Measurements from ENCODE around the gene KLHL29. TPM values are rescaled to one million over a fixed set of nuclear protein-coding genes. Genes with fewer than 3 reads are reported as not detected.

KLHL29 gene
- total RNA-seq, 1 donor from 2014 or later = 12.2 TPM

DNA sequence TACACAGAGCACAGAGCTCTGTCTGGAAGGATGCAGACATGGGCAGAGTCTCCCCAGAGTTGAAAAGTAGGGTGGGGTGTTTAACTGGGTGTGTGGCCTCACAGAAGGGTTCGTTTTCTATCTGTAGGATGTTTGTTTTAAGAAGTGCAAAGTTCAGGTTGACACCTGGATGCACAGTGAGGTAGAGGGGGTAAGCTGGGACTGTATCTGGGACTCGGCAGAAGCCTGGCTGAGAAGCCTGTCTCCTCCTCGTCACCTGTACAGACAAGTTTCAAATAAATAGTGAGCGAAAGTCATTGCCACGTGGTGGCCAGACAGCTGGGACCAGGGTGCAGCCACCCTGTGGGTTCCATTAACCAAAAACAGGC, 145.9 kb downstream of the KLHL29 start:
- no peak for DNase-seq (ENCODE audit: low read depth)

DNA sequence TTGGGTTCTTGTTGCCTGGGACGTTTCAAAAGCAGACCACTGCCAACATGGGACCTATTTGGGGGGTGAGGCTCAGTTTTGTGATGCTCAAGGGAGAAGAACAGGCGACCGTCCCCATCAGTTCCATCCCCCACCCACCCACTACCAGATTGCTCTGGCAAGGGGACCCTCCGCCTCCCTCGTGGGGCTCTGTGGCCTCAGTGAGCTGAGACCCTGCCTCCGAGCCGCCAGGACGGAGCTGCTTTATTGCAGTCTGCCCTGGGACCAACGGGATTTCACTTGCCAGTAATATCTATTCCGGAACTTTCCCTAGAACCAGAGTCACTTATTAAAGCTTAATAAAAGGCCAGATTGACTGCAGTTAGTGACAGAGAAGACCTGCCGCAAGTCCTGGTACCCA, 146.3 kb downstream of the KLHL29 start:
- DNase-seq (ENCODE audit: low read depth) = no peak

DNA sequence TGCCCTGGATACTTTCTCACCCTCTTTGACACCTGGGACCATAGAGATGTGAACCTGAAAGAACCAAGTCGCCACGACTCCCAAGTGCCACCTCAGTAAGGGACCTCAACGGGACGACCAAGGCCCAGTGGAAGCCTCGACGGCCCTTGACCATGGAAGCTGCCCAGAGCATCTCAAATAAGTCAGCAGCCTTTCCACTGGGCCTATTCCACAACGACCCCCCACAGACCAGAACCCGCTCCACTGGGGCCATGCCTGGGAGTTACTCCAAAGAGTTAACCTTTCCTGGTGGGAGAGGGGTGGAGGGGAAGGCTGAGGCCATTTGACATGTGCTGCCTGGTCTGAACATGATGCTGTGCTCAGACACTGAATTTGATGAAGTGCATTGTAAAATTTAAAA, 146.9 kb downstream of the KLHL29 start:
- DNase-seq (ENCODE audit: low read depth) = no peak

DNA sequence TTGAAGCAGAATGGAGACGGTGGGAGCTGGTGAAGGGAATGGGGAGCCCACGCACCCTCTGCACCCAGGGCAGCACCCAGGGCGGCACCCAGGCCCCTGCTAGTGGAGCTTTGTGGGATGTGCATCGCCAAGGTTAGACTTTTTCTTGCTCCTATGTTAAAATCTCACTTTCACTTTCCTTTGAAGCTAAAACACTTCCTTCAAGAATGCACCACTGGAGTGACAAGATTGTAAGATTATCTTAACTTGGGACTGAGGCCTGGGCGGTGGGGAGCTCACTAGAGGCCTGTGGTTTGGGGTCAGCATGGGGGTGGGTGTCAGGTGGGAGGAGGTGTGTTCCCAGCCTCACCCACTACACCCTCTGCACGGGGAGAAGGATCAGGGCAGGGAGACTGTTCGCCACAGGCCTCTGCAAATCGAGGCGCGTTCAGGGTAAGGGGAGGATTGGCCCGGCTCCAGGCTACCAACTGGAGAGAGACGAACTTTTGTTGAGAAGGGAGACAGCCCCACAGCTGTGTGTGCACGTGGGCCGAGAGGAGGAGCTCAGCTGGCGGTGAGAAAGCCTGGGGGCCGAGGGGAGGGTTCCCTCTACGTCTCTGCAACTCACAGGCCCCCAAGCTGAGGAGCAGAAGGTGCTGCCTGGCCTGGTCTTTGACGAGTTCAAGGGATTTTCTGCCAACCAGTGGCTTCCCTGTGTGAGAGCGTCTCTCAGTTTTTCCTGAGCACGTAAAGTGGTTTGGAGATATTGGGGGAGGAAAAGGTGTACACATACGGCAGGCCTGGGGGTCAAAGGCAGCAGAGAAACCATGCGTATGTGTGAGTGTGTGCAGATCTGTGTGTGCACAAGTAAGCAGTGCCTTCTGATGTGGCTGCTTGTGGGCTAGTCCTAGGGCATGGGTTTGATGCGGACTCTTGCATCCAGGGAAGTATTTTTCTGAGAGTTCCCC, 147.7 kb downstream of the KLHL29 start:
- no peak for DNase-seq (ENCODE audit: low read depth)

DNA sequence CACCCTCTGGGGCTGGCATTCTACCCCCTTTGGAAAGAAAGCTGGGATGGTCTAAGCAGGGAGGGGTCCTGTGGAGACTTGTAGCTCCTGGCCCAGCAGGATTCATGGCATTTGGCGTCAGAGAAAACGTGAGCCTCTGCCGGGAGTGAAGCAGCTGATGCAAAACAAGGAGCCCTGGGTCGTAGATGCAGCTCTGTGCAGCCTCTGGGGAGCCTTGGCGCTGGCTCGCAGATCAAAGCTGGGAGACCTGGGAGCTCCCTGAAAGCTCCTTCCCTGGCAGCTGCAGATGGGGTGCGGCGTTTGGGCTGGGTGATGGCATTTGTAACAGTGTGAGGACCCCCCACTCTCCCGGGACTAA, 148.3 kb downstream of the KLHL29 start:
- no peak for DNase-seq (ENCODE audit: low read depth)

DNA sequence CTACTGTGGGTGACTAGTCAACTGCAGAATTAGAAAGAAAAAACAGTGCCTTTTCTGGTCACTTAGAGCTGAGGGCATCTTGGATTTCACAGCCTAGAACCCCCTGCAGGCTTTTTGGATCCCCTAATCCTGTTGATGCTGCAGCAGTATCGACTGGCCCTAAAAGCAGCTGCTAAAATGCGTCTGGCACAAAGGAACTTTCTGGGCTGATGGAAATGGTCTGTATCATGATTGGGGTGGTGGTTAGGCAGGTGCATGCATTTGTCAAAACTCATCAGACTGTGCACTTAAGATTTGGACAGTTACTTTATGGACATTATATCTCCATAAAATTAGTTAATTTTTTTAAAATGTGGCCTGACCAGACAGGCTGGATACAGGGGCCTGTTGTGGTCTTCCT, 149.8 kb downstream of the KLHL29 start:
- no peak for DNase-seq (ENCODE audit: low read depth)

DNA sequence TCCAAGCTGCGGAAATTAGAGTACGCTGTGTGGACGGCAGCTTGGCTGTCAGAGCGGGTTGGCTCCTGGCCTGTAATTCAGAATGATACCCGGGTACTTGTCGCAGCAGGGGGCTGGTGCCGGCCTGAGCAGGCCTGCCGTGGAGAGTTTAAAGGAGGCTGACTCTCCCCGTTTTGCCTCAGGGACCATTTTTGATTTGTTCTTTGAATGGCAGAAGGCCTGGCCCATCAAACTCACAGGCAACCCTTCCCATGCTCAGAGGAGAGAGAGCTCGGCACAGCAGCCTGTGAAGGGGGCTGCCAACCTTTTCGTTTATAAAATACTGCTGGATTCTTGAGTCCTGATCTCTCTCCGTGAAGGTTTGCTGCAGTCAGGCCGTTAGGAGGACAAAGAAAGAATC, 151.3 kb downstream of the KLHL29 start:
- no peak for DNase-seq (ENCODE audit: low read depth)

DNA sequence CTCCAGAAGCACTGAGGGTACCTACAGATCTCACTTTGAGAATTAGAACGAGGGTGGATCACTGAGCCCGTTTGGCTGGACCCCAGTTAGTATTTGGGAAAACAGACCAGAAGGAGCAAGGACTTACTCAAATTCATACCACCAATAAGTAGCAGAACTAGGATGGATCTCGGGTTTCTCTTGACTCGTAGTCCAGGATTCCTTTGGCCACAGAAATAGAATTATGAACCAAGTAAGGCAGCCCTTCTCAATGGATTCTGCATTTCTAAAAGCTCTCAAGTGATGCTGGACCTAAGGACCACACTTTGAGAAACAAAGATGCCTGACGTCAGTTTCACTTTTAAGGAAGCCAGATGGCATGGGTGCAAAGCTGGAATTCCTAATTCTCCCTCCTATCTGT, 153.0 kb downstream of the KLHL29 start:
- no peak for DNase-seq (ENCODE audit: low read depth)

DNA sequence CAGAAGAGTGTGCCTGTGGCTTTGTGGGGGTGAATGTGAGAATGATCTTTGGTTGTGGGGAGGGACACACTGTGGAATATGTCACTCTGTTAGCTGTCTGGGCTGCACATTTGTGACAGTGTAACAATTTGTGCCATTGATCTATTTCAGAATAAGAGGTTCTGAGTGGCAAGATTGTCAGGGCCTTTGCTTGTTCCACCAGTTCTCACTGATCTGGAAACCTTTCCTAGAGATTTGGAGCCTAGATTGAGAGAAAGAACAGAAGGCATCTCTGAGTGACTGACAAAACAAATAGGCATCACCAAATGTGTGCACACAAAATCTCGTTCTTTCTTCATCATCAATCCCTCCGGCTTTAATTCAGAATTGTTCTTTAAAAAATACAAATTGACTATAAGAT, 153.6 kb downstream of the KLHL29 start:
- DNase-seq (ENCODE audit: low read depth) = no peak

DNA sequence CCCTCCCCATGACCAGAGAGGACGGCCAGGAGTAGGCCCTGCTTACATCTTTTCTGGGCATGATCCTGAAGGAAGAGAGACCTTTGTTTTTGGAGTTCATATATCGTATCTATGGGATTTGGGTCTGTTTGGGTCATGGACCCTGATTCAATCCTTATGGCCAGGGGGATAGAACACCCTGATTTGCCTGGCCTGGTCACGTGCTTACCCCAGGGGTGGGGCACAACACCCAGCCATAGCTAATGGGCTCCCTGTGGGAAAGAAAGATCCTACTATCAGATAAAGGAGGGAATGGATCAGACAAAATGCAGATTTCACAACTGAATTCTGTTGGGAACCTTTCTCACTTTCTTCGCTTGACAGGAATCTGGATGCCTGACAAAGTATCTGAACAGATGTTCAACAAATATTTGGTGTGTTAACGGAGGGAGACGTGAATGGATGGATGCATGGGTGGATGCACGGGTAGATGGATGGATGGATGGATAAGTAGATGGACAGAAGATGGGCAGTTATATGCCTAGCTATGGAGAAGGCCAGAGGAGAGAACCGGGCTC, 155.9 kb downstream of the KLHL29 start:
- DNase-seq (ENCODE audit: low read depth) = no peak

DNA sequence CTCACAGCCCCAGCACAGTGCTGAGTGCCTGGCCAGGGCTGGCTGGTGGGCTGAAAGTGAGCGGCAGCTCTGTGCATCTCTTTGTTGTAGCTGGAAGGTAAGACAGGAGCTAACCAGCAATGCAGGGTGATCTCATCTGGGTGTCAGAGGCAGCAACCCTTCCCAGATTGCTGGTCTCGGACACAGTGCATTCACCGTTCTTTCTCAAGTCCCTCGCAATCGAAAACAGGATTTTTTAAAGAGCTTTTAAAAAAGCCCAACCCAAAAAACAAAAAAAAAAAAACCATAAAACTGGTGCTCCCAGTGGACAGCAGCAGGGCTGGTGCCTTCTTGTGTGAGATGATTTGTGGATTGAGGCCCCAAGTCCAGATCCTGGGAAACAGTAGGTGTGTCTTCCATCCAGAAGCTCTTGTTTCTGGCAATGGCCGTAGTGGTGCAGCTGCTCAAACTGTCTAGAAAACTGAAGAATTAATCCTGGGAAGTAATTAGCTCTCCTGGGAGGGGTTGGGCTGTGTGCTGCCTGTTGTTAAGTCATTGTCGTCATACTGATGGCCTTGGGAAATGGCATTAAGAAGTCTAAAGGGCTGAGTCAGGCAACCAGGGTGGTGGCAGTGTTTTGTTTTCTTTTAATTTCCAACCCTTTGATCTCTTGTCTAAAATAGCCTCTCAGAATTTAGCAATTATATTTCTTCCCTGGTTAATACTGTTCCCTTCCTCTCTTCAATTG, 156.7 kb downstream of the KLHL29 start:
- peak; percentile 69 for DNase-seq (ENCODE audit: low read depth)

DNA sequence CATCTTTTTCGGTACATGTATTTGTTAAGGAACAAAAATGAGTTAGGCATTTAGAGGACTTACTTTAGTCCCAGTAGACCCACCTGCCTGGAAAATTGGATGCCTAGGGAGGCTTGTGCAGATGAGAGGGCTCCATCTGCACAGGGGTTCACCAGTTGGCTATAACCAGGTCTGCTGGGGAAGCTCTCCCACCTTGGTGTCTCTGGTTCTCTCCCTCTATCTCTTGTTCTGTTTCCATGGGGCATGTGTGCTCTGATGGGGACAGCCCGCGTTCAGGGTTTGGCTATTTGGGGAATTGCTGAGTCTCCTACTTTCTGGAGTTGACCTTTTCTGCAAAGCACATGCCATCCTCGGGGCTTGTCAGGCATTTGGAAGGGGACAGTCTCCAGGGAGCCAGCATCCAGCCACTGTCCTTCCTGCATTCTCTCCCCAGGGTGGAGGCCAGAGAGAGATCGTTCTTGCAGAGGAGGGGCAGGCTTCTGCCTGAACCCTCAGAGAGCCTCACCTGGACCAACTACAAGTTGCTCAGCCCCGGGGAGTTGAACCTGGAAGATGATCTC, 157.3 kb downstream of the KLHL29 start:
- no peak for DNase-seq (ENCODE audit: low read depth)

DNA sequence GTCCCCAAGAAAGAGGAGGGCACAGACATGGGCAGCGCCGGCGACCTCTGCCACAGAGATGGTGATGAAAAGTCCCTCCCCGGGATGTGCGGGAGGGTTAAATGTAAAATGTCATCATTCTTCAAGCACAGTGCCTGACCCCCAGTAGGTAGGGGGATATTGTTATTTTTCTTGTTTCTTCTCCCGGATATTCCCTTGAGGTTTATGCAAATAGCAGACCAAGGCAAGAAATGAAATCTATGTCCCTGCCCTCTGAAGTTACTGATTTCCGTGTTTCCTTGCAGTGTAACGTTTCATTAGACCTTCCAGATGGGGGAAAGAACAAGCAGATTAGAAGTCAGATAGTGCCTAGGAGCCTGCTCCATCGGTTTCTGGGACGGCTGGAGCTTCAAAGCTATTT, 158.3 kb downstream of the KLHL29 start:
- no peak for DNase-seq (ENCODE audit: low read depth)

DNA sequence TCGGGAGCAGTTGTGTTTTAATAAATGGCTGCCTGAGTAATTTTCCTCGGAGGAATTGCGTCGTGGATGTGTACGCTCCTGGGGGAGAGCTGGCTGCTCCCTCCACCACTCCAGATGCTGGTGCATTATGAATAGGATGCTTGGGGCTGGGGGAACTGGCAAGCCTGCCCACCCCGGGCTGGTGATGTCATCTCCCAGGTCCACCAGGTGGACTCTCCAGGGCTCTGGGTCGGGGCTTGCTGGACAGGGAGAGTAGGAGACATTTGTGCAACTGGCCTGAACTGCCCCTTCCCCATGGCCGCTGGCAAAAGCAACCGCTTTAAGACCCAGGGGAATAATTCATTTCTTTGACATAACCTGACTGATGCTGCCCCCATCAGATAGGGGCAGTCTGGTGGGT, 158.7 kb downstream of the KLHL29 start:
- DNase-seq (ENCODE audit: low read depth) = no peak

DNA sequence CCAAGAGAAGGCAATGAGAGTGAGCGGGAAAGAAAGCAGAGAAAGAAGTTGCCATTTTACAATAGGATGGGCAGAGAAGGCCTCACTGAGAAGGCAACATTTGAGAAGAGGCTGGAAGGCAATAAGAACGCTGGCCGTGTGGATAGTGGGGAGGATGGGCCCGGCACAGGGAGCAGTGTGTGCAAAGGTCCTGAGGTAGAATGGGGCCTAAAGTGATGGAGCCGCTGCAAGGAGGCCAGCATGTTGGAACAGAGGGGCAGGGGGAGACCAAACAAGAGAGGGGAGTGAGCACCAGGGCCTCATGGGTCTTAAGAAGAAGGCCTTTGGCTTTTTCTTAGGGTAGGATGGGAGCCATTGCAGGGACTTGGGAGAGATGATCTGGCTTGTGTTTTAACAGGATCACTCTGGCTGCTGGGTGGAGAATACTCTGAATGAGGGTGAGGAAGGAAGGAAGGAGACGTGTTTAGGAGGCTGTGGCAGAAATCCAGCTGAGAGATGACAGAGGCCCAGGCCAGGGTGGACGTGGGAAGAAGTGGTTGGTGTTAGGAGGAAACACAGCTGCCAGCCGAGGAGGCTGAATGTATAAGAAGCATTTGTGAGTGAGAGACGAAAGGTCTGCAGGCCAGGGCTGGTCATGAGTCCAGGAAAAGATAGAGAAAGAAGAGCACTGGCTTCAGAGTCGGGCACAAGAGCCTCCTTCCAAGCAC, 159.8 kb downstream of the KLHL29 start:
- DNase-seq (ENCODE audit: low read depth) = no peak

DNA sequence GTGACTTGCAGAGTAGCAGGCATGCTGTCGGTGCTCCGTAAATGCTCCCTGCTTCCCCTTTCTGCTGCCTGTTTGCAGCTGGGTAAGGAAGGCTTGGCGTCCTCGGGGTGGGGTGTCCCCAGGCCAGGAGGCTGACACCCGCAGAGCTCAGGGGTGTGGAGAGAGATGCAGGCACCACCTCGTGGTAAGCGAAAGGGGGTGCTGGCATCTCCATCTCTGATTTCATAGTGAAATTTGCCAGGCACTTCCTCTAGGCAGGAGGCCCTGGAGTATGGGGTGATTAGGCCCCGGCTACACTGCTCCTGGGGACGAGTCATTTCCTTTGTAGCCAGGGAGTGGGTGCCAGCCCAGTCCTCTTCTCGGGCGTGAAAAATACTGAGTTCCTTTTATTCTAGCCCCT, 160.4 kb downstream of the KLHL29 start:
- no peak for DNase-seq (ENCODE audit: low read depth)

DNA sequence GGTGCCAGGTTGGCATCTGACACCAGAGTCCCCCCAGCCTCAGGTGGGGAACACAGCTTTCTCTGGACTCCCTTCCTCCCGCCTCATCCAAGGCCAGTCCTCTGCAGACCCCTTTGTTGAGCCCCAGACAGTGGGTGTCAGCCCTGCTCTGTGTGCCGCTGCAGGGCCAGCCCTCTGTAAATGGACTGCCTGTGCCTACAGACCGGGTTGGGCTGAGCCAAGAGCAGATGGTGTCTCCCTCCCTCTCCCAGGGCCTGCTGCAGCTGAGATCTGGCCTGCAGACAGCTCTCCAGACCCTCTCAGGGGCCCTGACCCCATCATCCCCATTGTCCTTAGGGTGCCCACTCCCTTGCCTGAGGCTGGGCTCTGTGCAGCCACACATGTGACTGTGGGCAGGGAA, 160.8 kb downstream of the KLHL29 start:
- no peak for DNase-seq (ENCODE audit: low read depth)

DNA sequence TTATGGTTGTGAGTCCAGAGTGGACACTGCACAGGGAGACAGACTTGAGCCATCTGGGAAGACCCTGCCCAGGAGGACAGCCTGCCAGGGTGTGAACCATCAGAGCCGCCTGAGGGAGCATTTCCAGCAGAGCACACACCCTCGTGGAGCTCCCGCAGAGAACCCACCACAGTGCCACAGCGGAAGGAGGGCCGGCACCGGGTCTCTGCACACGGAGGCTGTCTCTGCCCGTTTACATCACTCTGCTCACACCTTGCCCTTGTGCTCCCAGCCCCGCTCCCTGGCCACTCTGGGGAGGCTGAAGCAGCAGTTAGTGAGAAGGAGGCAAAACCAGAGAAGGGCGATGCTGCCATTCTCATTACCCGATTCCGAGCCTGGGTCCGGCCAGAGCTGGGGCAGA, 161.9 kb downstream of the KLHL29 start:
- no peak for DNase-seq (ENCODE audit: low read depth)

DNA sequence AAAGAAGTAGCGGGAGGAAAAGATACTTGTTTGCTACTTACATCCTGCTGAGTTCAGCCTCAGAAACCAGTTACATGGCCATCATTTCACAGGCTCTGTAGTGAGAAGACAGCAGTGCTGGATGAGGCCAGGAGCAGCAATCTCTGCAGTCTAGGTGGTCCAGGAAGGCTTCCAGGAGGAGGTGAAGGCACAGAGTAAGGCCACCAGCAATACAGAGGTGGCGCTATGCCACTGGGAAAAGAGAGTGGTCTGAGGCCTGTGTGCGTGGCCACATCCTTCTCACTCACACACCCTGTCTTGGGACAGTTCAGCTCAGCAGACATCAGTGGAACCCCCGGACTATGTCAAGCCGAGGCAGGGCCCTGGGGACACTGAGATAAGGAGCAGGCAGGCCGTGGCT, 162.7 kb downstream of the KLHL29 start:
- no peak for DNase-seq (ENCODE audit: low read depth)

DNA sequence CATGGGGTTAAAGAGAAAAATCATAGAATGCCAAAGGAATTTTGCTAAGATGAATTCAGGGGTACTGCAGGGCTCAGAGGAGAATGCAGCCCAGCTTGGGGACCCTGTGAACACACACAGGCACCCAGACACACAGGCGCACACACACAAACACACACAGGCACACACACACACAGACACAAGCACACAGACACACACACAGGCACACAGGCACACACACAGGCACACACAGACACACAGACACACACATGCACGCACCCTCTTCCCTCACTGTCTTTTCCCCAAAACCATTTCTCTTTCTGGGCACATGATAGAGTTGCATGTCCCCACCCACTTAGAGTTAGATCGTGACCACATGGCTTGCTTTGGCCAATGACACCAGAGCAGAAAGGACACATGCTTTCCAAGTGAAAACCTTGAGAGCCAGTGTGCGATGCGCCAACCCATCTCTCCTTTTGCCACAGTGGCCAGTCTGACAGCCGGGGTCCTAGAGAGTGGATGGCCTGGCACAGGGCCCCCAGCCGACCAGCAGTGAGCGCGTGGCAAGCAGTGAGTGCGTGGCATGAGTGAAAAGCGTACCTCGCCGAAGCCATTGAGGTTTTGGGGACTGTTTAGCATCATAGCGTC, 163.3 kb downstream of the KLHL29 start:
- DNase-seq (ENCODE audit: low read depth) = no peak

DNA sequence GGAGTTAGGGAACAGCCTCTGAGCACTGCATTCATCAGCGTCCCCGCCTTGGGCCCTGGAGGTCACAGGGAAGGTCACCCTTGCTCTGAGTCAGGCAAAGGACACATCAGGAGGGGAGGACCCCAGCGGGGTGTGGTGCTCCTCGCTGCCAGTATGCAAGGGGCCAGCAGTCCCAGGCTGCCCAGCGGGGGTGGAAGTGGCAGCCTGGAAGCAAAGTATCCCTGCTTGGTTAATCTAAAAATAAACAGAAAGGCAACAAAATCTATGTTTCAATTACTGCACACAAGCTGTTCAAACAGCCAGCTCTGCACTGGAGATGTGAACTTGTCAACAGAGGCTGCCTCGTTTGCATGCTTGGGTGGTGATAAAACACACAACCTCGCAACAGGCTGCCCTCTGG, 164.1 kb downstream of the KLHL29 start:
- no peak for DNase-seq (ENCODE audit: low read depth)
